SK-N-SH (cell line): ENCODE data around the gene TMEM164. TPM values are rescaled to one million over a fixed set of nuclear protein-coding genes. Genes with fewer than 3 reads are reported as not detected.

ENCODE experiments used
- CTCF ChIA-PET: fragments of 300-600, 350-600 bp; formaldehyde crosslinking; extraction: SDS; loops from one replicate; lab custom pipeline; 2021; lab: Yijun Ruan, JAX
- POLR2A ChIA-PET: fragments of 350-600 bp; sonication (Branson Sonifier 250); formaldehyde crosslinking; extraction: SDS; loops from one replicate; lab custom pipeline; 2020; ENCODE audit warnings: antibody characterized with exemption, inconsistent platforms; lab: Yijun Ruan, JAX
- DNase-seq: peaks from one replicate; pipeline ENCODE4 v3.0.0; 2012
- H2AFZ ChIP-seq: fragments of 200-600 bp; sonication (generic); 2 replicates; pipeline ENCODE4 v1.8.1; 2016; ENCODE audit warnings: antibody characterized with exemption, mild to moderate bottlenecking, low read depth
- H3F3A ChIP-seq: fragments of 200-600 bp; sonication (generic); replicated peaks from 2 replicates; pipeline ENCODE3; 2016; ENCODE audit warnings: antibody characterized with exemption, mild to moderate bottlenecking; ENCODE audit not compliant: insufficient read depth
- H3K27ac ChIP-seq, 2 experiments: fragments of 200-500 bp in 1 of 2; fragments of 200-600 bp in 1 of 2; sonication (Bioruptor generic) in 1 of 2; sonication (generic), shearing (Covaris generic) in 1 of 2; 2 replicates each; pipeline versions ENCODE4 v1.5.1 to v1.6.1; 2014 to 2016; ENCODE audit warnings: low read depth in 2 of 2, inconsistent platforms in 1 of 2, low read length in 1 of 2, mild to moderate bottlenecking in 1 of 2, mixed read lengths in 1 of 2
- H3K27me3 ChIP-seq: fragments of 200-600 bp; sonication (generic), shearing (Covaris generic); 2 replicates; pipeline ENCODE4 v1.6.1; 2016; ENCODE audit warnings: mixed run types; ENCODE audit not compliant: insufficient read depth
- H3K36me3 ChIP-seq, 2 experiments: fragments of 200-500 bp in 1 of 2; fragments of 200-600 bp in 1 of 2; sonication (Bioruptor generic) in 1 of 2; sonication (generic) in 1 of 2; replicated peaks in 1 of 2; 2 replicates each; pipeline versions ENCODE3 to v1.5.1; 2014 to 2016; ENCODE audit warnings: low read length in 1 of 2, mild to moderate bottlenecking in 1 of 2; ENCODE audit not compliant: insufficient read depth in 2 of 2, control insufficient read depth in 1 of 2
- H3K4me1 ChIP-seq, 2 experiments: fragments of 200-500 bp in 1 of 2; fragments of 200-600 bp in 1 of 2; sonication (Bioruptor generic) in 1 of 2; sonication (generic), shearing (Covaris generic) in 1 of 2; 2 replicates each; pipeline versions ENCODE4 v1.5.1 to v1.6.1; 2014 to 2016; ENCODE audit warnings: low read depth in 1 of 2, low read length in 1 of 2, mixed run types in 1 of 2; ENCODE audit not compliant: insufficient read depth in 2 of 2, control insufficient read depth in 1 of 2
- H3K4me2 ChIP-seq: fragments of 200-600 bp; sonication (generic), shearing (Covaris generic); 2 replicates; pipeline ENCODE4 v1.6.1; 2017; ENCODE audit warnings: mixed run types
- H3K4me3 ChIP-seq, 2 experiments: fragments of 200-500 bp in 1 of 2; fragments of 200-600 bp in 1 of 2; sonication (Bioruptor generic) in 1 of 2; sonication (generic), shearing (Covaris generic) in 1 of 2; 2 replicates each; pipeline versions ENCODE4 v1.5.1 to v1.8.1; 2014 to 2016; ENCODE audit warnings: low read depth in 2 of 2, inconsistent platforms in 1 of 2, low read length in 1 of 2, mild to moderate bottlenecking in 1 of 2, mixed read lengths in 1 of 2, moderate library complexity in 1 of 2
- H3K79me2 ChIP-seq: fragments of 200-600 bp; sonication (generic); 2 replicates; pipeline ENCODE4 v1.8.1; 2017; ENCODE audit warnings: mild to moderate bottlenecking; ENCODE audit not compliant: insufficient read depth
- H3K9ac ChIP-seq: fragments of 200-600 bp; sonication (generic); 2 replicates; pipeline ENCODE4 v1.6.1; 2017; ENCODE audit warnings: mixed run types
- H3K9me2 ChIP-seq: fragments of 200-600 bp; sonication (generic); 2 replicates; pipeline ENCODE4 v1.6.1; 2017; ENCODE audit warnings: mixed run types
- H3K9me3 ChIP-seq: fragments of 200-600 bp; sonication (generic); 2 replicates; pipeline ENCODE4 v1.6.1; 2017; ENCODE audit warnings: mixed run types, mild to moderate bottlenecking, moderate library complexity
- H4K20me1 ChIP-seq: fragments of 200-600 bp; sonication (generic); 2 replicates; pipeline ENCODE4 v1.6.1; 2017; ENCODE audit warnings: mild to moderate bottlenecking, mixed run types; ENCODE audit not compliant: insufficient read depth
- CHD2 ChIP-seq: fragments of 150-350 bp; IDR thresholded peaks from 2 replicates; pipeline ENCODE4 v1.6.1; 2018; ENCODE audit warnings: low read length; ENCODE audit not compliant: partially characterized antibody
- CTCF ChIP-seq: fragments of 200-600 bp; sonication (generic); IDR thresholded peaks from 2 replicates; pipeline ENCODE4 v1.6.1; 2017; ENCODE audit warnings: antibody characterized with exemption, mild to moderate bottlenecking, moderate library complexity
- ELF1 ChIP-seq: IDR thresholded peaks from 2 replicates; pipeline ENCODE4 v1.4.0; 2012
- EP300 ChIP-seq, 2 experiments: IDR thresholded peaks; 2 replicates each; pipeline versions ENCODE4 v1.4.0 to v1.6.1; 2012; ENCODE audit warnings: borderline replicate concordance in 1 of 2, low read depth in 1 of 2, low read length in 1 of 2
- FOXJ3 ChIP-seq: sonication (generic); formaldehyde crosslinking; IDR thresholded peaks from 2 replicates; pipeline ENCODE4 v1.5.1; 2020; ENCODE audit warnings: mild to moderate bottlenecking, missing genetic modification reagents
- FOXM1 ChIP-seq: IDR thresholded peaks from 2 replicates; pipeline ENCODE4 v1.4.0; 2012; ENCODE audit warnings: low read depth, mild to moderate bottlenecking
- GABPA ChIP-seq: IDR thresholded peaks from 2 replicates; pipeline ENCODE4 v1.4.0; 2012; ENCODE audit warnings: low read depth, mild to moderate bottlenecking
- GATA2 ChIP-seq: sonication (generic); formaldehyde crosslinking; IDR thresholded peaks from 2 replicates; pipeline ENCODE4 v1.5.0; 2020; ENCODE audit warnings: mild to moderate bottlenecking, missing genetic modification reagents
- JUND ChIP-seq: IDR thresholded peaks from 2 replicates; pipeline ENCODE4 v1.4.0; 2012
- MEF2A ChIP-seq: IDR thresholded peaks from 2 replicates; pipeline ENCODE4 v1.4.0; 2012; ENCODE audit warnings: low read depth, borderline replicate concordance
- NFIC ChIP-seq: IDR thresholded peaks from 2 replicates; pipeline ENCODE4 v1.4.0; 2012; ENCODE audit warnings: borderline replicate concordance
- NRF1 ChIP-seq: IDR thresholded peaks from 2 replicates; pipeline ENCODE4 v1.6.1; 2012; ENCODE audit warnings: low read depth, mild to moderate bottlenecking, low read length
- RAD21 ChIP-seq: IDR thresholded peaks from 2 replicates; pipeline ENCODE4 v1.6.1; 2012; ENCODE audit warnings: mild to moderate bottlenecking, low read length
- RFX5 ChIP-seq: IDR thresholded peaks from 2 replicates; pipeline ENCODE4 v1.6.1; 2012; ENCODE audit warnings: mild to moderate bottlenecking, improper control_type of control experiment, low read length
- TAF1 ChIP-seq: IDR thresholded peaks from 2 replicates; pipeline ENCODE4 v1.6.1; 2012; ENCODE audit warnings: low read depth, mild to moderate bottlenecking, low read length, moderate library complexity, borderline replicate concordance
- TCF12 ChIP-seq: IDR thresholded peaks from 2 replicates; pipeline ENCODE4 v1.4.0; 2012
- TEAD4 ChIP-seq: IDR thresholded peaks from 2 replicates; pipeline ENCODE4 v1.4.0; 2012; ENCODE audit warnings: mild to moderate bottlenecking, borderline replicate concordance; ENCODE audit not compliant: insufficient read depth
- YY1 ChIP-seq: IDR thresholded peaks from 2 replicates; pipeline ENCODE4 v1.4.0; 2012; ENCODE audit warnings: low read depth, mild to moderate bottlenecking
- polyA plus RNA-seq, 3 experiments: library from polyadenylated mRNA; depleted of rRNA; stranded (reverse); fragments of >200 nt; gene quantifications; 2 replicates each; pipeline ENCODE4 v1.2.3, GENCODE V29; 2012
- TF ChIP-seq, protein P1 (sequence below): fragments of 150-350 bp; IDR thresholded peaks from 2 replicates; pipeline ENCODE4 v1.6.1; 2016; ENCODE audit warnings: mild to moderate bottlenecking, low read depth, low read length
- TF ChIP-seq, protein P2 (sequence below): IDR thresholded peaks from 2 replicates; pipeline ENCODE4; 2012

The TMEM164 gene
- polyA plus RNA-seq, 1 of the 3 experiments (the other 2 are of a cell fraction): 11.9 TPM

GRCh38 chrX:110143454-110144210 lies 140.7 kb downstream of the TMEM164 start (continued):
- TF ChIP-seq, protein P1, sequence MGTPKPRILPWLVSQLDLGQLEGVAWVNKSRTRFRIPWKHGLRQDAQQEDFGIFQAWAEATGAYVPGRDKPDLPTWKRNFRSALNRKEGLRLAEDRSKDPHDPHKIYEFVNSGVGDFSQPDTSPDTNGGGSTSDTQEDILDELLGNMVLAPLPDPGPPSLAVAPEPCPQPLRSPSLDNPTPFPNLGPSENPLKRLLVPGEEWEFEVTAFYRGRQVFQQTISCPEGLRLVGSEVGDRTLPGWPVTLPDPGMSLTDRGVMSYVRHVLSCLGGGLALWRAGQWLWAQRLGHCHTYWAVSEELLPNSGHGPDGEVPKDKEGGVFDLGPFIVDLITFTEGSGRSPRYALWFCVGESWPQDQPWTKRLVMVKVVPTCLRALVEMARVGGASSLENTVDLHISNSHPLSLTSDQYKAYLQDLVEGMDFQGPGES: no peak
- TF ChIP-seq CTCF (no peak), TAF1 (no peak), EP300 (IDR thresholded peaks at IDR 0.05; ENCODE audit: borderline replicate concordance in 1 of 2, low read depth in 1 of 2, low read length in 1 of 2) (no peak), YY1 (no peak), TCF12 (no peak)

- H2AFZ ChIP-seq: no peak overlapping the region
- no peaks in the 10 kb centered on the region for H4K20me1 ChIP-seq
- H3F3A ChIP-seq: no peaks in the 10 kb centered on the region
- H3K9me2 ChIP-seq: no peaks in the 10 kb centered on the region
- H3K79me2 ChIP-seq: no peaks in the 10 kb centered on the region
- H3K9me3 ChIP-seq: no peaks in the 10 kb centered on the region
- no peaks in the 10 kb centered on the region for H3K36me3 ChIP-seq
- no peaks in the 10 kb centered on the region; a peak in 1 of 4 replicates for H3K4me1 ChIP-seq
- ChIA-PET CTCF (interaction anchor here (1.2 to 4.4 kb wide), 13 partner anchors 8 to 270 kb away, joined by 3 to 88 read pairs (median 14); no protein-coding TSS in a partner anchor), POLR2A (no interaction called here)
- DNase-seq: no peak
- no peak overlapping the region for H3K4me3 ChIP-seq
- TF ChIP-seq TAF1: no peak
- TF ChIP-seq JUND: no peak
- no peak for TF ChIP-seq FOXJ3 (CRISPR knock-in tag)
- no peak for TF ChIP-seq ELF1
- no peak for TF ChIP-seq RFX5
- TF ChIP-seq TEAD4: no peak
- TF ChIP-seq, protein P2, sequence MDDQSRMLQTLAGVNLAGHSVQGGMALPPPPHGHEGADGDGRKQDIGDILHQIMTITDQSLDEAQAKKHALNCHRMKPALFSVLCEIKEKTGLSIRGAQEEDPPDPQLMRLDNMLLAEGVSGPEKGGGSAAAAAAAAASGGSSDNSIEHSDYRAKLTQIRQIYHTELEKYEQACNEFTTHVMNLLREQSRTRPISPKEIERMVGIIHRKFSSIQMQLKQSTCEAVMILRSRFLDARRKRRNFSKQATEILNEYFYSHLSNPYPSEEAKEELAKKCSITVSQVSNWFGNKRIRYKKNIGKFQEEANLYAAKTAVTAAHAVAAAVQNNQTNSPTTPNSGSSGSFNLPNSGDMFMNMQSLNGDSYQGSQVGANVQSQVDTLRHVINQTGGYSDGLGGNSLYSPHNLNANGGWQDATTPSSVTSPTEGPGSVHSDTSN: no peak
- no peak for TF ChIP-seq GABPA
- TF ChIP-seq NFIC: no peak
- no peak for TF ChIP-seq NRF1
- no peak for TF ChIP-seq CTCF
- no peak for TF ChIP-seq RAD21
- TF ChIP-seq FOXM1: no peak
- no peak for TF ChIP-seq CHD2
- no peak for TF ChIP-seq TCF12
- no peak for TF ChIP-seq MEF2A
- TF ChIP-seq GATA2 (CRISPR knock-in tag): no peak
- TF ChIP-seq YY1: no peak
- no peak overlapping the region for H3K27ac ChIP-seq
- no peak overlapping the region for H3K4me2 ChIP-seq
- no peaks in the 10 kb centered on the region for H3K27me3 ChIP-seq
- no peak overlapping the region for H3K9ac ChIP-seq
Observed at GRCh38 chrX:110145311-110145710, 142.4 kb downstream of the TMEM164 start.
